NCI-H1417 treated with DMSO at 0.1 percent for 48 hours (cell line): ENCODE data around the gene ARMH3.

Experiments
- DNase-seq: peaks from one replicate; lab custom pipeline; 2025; lab: John Stamatoyannopoulos, UW

The ARMH3 gene

GRCh38 chr10:101939008-101939648 is 116.8 kb downstream of the ARMH3 start:
- DNase-seq: no peak

DNA sequence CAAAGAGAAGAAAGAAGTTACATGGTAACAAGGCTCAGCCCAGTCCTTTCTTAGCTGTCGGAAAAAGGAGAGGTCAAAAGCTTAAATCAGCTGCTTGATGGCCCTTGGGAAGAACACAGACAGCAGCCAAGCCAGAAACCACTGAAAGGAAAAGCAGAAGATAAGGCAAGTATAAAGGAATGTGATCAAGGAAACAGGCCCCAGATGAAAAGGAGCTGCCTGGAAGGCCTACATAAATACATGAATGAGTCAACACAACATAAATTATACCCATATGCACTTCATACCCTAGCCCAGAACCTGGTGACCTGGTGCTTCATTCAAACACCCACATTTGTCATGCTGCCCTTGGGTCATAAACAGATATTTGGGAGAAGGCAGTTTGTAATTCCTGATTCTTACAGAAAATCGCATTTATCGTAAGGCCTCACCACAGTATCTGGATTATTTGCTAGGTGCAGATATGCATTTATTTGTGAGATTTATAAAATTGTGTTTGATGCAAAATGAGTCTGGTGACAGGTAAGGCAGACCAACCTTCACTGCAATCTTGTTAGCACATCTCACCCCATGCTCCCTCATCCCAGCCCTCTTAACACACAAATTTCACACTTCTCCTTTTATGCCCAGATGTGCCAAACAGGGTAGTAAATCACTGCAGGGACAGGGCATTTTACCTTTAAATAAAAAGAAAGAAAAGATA is 117.5 kb downstream of the ARMH3 start:
- no peak for DNase-seq

DNA sequence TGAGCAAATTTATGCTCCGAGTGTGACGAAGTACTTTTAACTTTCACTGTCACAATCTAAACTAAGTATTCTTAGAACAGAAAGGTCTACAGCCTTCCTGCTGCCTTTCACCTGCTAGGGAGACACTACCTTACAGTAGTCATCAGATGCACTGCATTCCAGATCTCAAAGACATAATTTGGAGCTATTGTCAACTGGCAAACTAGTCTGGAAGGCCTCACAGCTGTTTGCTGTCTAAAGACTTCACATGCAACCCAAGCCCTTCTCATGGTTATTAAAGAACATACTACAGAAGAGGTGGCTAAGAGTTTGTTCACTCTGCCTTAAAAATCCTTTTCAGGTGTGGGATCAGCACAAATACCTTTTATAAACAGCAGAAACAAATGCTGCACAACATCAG is 120.5 kb downstream of the ARMH3 start:
- DNase-seq: no peak

GRCh38 chr10:101934686-101935305 is 121.2 kb downstream of the ARMH3 start:
- DNase-seq: no peak

DNA sequence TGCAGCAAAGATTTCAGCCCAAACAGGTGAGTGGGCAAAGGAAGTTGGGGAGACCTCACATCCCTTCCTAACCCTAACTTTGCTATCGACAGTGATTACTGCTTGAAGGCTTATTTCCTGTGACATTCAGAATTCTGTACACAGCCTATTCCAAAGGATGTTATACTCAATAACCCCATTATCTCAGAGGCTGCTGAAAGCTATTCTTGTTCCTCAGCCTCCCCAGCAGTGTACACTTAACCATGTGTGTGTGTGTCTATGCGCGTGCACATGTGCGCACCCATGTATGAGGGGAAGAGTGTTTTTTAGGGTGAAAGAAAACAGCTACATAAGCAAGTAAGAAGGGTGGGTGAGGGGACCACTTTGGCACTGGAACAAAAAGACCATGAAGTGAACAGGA is 122.0 kb downstream of the ARMH3 start:
- DNase-seq: no peak

DNA sequence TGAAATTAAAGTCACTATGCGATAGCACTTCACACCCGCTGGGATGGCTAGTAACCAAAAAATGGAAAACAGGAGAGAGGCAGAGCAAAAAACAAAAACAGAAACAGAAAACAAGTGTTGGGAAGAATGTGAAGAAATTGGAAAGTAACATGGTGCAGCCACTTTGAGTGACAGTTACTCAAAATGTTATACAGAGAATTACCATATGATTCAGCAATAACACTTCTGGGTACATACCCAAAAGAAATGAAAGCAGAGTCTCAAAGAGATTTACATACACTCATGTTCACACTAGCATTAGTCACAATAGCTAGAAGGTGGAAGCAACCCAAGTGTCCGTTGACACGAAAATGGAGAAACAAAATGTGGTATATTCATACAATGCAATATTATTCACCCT is 123.8 kb downstream of the ARMH3 start:
- DNase-seq: no peak

- DNase-seq: no peak
Observed at GRCh38 chr10:101925027-101925426, 130.9 kb downstream of the ARMH3 start.

- DNase-seq: no peak
Observed at GRCh38 chr10:101923256-101923655, 132.7 kb downstream of the ARMH3 start.

GRCh38 chr10:101922846-101923245 is 133.1 kb downstream of the ARMH3 start:
- DNase-seq: no peak

DNA sequence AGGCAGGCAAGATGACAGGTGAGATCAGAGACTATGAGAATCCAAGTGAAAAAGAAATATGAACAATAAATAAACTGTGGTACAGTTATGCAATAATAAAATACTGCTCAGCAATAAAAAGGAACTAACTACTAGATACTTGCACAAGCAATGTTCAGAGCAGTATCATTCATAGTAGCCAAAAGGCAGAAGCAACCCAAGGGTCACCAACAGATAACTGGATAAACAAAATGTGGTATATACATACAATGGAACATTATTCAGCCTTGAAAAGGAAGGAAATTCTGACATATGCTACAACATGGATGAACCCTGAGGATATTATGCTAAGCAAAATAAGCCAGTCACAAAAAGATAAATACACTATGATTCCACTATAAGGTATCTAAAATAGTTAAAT is 135.4 kb downstream of the ARMH3 start:
- DNase-seq: no peak

DNA sequence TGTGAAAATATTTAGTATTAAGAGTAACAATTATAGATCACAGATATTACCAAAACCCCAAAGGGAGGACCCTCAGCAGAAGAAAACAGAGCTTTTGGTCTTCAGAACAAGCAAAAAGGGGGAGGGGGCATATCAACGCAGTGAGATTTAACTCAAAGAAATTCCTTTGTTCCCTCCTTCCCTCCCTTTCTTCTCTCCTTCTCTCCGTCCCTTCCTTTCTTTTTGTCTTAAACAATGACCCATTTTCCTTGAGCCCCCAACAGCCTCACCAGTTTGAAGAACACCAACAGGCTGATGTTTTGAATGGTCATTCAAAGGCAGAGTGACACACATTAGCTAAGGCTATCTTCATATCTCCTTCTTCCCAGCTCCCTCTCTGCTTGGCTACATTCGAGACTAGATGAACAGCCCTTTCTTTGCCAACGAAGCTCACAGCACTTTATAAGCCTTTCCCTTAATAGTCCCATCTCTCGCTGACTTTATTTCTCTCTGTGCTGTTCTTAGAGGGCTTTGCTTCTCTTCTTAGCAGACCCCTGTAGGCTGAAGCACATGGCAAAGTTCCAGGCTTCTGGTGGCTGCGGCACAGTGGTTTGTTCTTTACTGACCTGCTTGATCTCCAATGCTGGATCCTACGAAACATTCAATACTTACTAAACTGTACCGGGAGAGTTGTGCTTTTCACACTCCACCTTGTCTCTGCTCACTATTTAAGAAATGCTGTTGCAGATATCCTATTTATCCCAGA is 136.8 kb downstream of the ARMH3 start:
- no peak for DNase-seq

GRCh38 chr10:101912561-101913179 is 143.3 kb downstream of the ARMH3 start:
- no peak for DNase-seq

- DNase-seq: no peak
Observed at GRCh38 chr10:101906586-101907183, 149.3 kb downstream of the ARMH3 start.

DNA sequence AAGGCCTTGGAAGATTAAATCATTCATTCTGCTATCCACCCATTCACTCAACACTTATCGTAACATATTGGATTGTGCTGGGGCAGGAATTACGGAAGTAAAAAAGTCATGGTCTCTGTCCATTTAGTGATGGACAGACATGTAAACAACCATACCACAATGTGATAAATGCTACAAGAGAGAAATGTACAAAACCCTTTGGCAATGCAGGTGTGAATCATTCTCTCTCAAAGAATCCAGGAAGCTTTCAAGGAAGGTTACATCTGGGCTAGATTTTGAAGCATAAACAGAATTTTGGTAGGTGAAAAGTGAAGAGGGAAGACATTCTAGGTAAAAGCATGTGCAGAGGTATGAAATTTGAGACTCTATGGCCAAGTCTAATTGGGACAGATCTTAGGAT is 150.7 kb downstream of the ARMH3 start:
- DNase-seq: no peak

DNA sequence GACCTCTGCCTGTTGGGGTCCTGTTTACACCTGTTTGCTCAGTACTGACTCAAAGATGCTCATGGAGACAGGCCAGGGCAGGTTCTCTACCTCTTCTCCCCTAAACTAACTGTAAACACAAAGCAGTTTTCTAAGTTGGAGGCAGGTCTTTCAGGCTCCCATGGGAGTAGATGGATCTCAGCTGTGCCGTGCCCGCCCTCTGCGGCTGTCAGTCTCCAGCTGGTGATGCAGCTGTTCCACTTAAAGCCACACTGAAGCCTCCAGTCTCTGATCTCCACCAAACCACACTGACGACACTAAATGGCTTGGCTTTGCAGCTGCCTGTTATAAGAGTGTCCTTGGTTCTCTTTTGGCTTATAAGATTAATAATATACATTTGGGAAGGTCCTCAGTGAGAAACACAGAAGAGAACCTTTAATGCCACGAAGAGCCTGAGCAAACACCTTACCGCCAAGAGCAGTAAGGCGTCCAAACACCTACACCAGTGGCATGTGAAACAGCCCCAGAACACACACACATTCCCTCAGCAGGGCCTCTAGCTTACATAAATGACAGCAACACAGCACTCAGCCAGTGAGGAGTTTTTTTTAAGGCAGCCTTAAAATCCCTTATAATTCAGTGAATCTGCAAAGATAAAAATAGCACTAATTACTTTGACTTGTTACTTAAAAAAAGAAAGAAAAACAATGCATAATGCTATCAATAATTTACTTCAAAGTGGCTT is 152.0 kb downstream of the ARMH3 start:
- no peak for DNase-seq

DNA sequence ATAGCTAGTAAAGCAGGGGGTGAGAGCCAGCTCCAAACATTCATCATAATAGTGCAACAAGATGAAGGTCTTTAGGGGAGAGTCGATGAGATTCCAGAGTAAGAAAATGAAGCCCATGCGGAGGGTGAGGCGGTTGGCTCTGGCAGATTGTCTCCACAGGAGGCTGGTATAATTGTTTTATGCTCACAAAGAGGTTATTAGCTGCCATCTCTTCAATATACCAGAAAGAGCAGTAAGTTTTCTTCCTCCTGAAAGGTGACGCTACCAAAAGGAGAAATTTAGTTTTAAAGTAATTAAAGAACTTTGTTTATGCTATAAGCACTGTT is 153.2 kb downstream of the ARMH3 start:
- DNase-seq: no peak

- peak; percentile 32 for DNase-seq
Observed at GRCh38 chr10:101902032-101902819, 153.7 kb downstream of the ARMH3 start.

- peak; percentile 14 for DNase-seq
Observed at GRCh38 chr10:101901340-101901739, 154.6 kb downstream of the ARMH3 start.

GRCh38 chr10:101897633-101898032 is 158.3 kb downstream of the ARMH3 start:
- no peak for DNase-seq

GRCh38 chr10:101896225-101896877 is 159.6 kb downstream of the ARMH3 start:
- no peak for DNase-seq
